Neural progenitor cell (in vitro differentiated cells): ENCODE measurements around the gene COX15.

Experiments
- EZH2phosphoT487 ChIP-seq: fragments of 200-600 bp; sonication (generic); IDR thresholded peaks from 2 replicates; pipeline ENCODE4 v1.6.1; 2017; ENCODE audit warnings: antibody characterized with exemption
- TF ChIP-seq, protein P1 (sequence below): fragments of 200-600 bp; sonication (generic); IDR thresholded peaks from 2 replicates; pipeline ENCODE4 v1.5.1; 2017; ENCODE audit warnings: antibody characterized with exemption, mild to moderate bottlenecking

DNA sequence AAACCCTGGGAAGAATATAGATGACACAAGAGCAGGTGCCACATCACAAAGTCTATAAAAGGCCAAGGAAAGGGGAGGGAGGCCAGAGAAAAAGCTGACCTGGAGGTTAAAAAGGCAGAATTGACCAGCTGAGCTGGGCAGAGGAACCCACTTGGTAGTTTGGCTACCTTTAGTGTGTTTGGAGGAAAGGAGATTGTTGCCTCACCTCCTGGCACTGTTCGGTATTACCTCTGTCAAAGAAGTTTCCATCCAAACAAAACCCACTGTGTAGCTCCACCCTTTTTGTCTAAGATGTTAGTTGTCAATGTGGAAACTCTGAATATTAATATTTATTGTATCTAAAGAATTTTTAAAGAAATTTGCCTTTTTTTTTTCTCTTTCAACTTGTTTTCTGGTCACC, 49.2 kb downstream of the COX15 start:
- TF ChIP-seq, protein P1, sequence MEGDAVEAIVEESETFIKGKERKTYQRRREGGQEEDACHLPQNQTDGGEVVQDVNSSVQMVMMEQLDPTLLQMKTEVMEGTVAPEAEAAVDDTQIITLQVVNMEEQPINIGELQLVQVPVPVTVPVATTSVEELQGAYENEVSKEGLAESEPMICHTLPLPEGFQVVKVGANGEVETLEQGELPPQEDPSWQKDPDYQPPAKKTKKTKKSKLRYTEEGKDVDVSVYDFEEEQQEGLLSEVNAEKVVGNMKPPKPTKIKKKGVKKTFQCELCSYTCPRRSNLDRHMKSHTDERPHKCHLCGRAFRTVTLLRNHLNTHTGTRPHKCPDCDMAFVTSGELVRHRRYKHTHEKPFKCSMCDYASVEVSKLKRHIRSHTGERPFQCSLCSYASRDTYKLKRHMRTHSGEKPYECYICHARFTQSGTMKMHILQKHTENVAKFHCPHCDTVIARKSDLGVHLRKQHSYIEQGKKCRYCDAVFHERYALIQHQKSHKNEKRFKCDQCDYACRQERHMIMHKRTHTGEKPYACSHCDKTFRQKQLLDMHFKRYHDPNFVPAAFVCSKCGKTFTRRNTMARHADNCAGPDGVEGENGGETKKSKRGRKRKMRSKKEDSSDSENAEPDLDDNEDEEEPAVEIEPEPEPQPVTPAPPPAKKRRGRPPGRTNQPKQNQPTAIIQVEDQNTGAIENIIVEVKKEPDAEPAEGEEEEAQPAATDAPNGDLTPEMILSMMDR = peak; percentile 14
- TF ChIP-seq EZH2phosphoT487 = no peak
